Trophoblast cell (in vitro differentiated cells and primary cell): ENCODE measurements around the gene WNT9B.

Experiments
- DNase-seq, 2 donors: peaks; one replicate each; pipeline ENCODE4 v3.0.0-alpha.2; 2016
- H2AFZ ChIP-seq: 2 replicates; pipeline ENCODE4 v1.6.1; 2013; ENCODE audit warnings: low read length, moderate library complexity, mild to moderate bottlenecking; ENCODE audit not compliant: insufficient read depth, poor library complexity
- H2AK5ac ChIP-seq: 2 replicates; pipeline ENCODE4 v1.6.1; 2013; ENCODE audit warnings: mild to moderate bottlenecking, low read length
- H2BK120ac ChIP-seq: 2 replicates; pipeline ENCODE4 v1.6.1; 2013; ENCODE audit warnings: low read length, mild to moderate bottlenecking, moderate library complexity; ENCODE audit not compliant: insufficient read depth, poor library complexity
- H2BK12ac ChIP-seq: 2 replicates; pipeline ENCODE4 v1.6.1; 2013; ENCODE audit warnings: mild to moderate bottlenecking, low read length, moderate library complexity
- H2BK5ac ChIP-seq: 2 replicates; pipeline ENCODE4 v1.6.1; 2013; ENCODE audit warnings: low read length, low read depth, moderate library complexity, mild to moderate bottlenecking; ENCODE audit not compliant: poor library complexity
- H3K14ac ChIP-seq: 2 replicates; pipeline ENCODE4 v1.6.1; 2013; ENCODE audit warnings: mild to moderate bottlenecking, low read length
- H3K18ac ChIP-seq: 2 replicates; pipeline ENCODE4 v1.6.1; 2013; ENCODE audit warnings: mild to moderate bottlenecking, low read length
- H3K23ac ChIP-seq: 2 replicates; pipeline ENCODE4 v1.6.1; 2013; ENCODE audit warnings: low read length
- H3K27ac ChIP-seq: 2 replicates; pipeline ENCODE4 v1.5.1; 2013; ENCODE audit warnings: low read depth, mild to moderate bottlenecking, inconsistent platforms, low read length, moderate library complexity
- H3K27me3 ChIP-seq: 2 replicates; pipeline ENCODE4 v1.6.1; 2013; ENCODE audit warnings: inconsistent platforms, mild to moderate bottlenecking, low read length, moderate library complexity; ENCODE audit not compliant: insufficient read depth
- H3K36me3 ChIP-seq, 2 experiments: 1 replicate in 1 of 2; 2 replicates in 1 of 2; pipeline ENCODE4 v1.6.1; 2013; ENCODE audit warnings: low read length in 2 of 2, mild to moderate bottlenecking in 2 of 2, moderate library complexity in 1 of 2; ENCODE audit not compliant: insufficient read depth in 2 of 2, control insufficient read depth in 1 of 2
- H3K4ac ChIP-seq: 2 replicates; pipeline ENCODE4 v1.6.1; 2013; ENCODE audit warnings: low read depth, mild to moderate bottlenecking, low read length, moderate library complexity
- H3K4me1 ChIP-seq, 2 experiments: 1 replicate in 1 of 2; 2 replicates in 1 of 2; pipeline ENCODE4 v1.6.1; 2013; ENCODE audit warnings: low read length in 2 of 2, mild to moderate bottlenecking in 2 of 2, moderate library complexity in 1 of 2; ENCODE audit not compliant: insufficient read depth in 2 of 2, control insufficient read depth in 1 of 2
- H3K4me2 ChIP-seq: 2 replicates; pipeline ENCODE4 v1.6.1; 2013; ENCODE audit warnings: inconsistent platforms, mild to moderate bottlenecking, low read length, moderate library complexity
- H3K4me3 ChIP-seq: 2 replicates; pipeline ENCODE4 v1.5.1; 2013; ENCODE audit warnings: mild to moderate bottlenecking, low read depth, low read length, inconsistent platforms
- H3K79me1 ChIP-seq: one replicate; pipeline ENCODE4 v1.6.1; 2013; ENCODE audit warnings: low read length
- H3K79me2 ChIP-seq: 2 replicates; pipeline ENCODE4 v1.6.1; 2013; ENCODE audit warnings: low read length, mild to moderate bottlenecking; ENCODE audit not compliant: control insufficient read depth, insufficient read depth, poor library complexity
- H3K9ac ChIP-seq: 2 replicates; pipeline ENCODE4 v1.6.1; 2013; ENCODE audit warnings: mild to moderate bottlenecking, low read length
- H3K9me3 ChIP-seq: 2 replicates; pipeline ENCODE4 v1.6.1; 2013; ENCODE audit warnings: low read depth, mild to moderate bottlenecking, control low read depth, inconsistent platforms, low read length; ENCODE audit not compliant: insufficient read depth
- H4K12ac ChIP-seq: 2 replicates; pipeline ENCODE4 v1.6.1; 2013; ENCODE audit warnings: low read depth, mild to moderate bottlenecking, low read length, moderate library complexity
- H4K8ac ChIP-seq: 2 replicates; pipeline ENCODE4 v1.6.1; 2013; ENCODE audit warnings: low read depth, mild to moderate bottlenecking, low read length, moderate library complexity
- H4K91ac ChIP-seq: one replicate; pipeline ENCODE4 v1.6.1; 2013; ENCODE audit warnings: low read depth, mild to moderate bottlenecking, low read length, moderate library complexity
- WGBS: extraction: QIAGEN DNeasy Blood & Tissue Kit; methylation state at CpG from one replicate; pipeline ENCODE4 v1.1.7; 2013; ENCODE audit warnings: missing lambda C conversion rate; ENCODE audit not compliant: insufficient read length, insufficient coverage; ENCODE audit errors: extremely low coverage; 5-methylcytosine and 5-hydroxymethylcytosine counted together

The WNT9B gene

GRCh38 chr17:46911311-46911710 is 59.9 kb downstream of the WNT9B start:
- no peak overlapping the region for H4K8ac ChIP-seq
- no peak overlapping the region for H4K12ac ChIP-seq
- H3K18ac ChIP-seq, result no peak overlapping the region
- no peak overlapping the region for H2BK120ac ChIP-seq
- H4K91ac ChIP-seq, result no peak overlapping the region
- H3K9me3 ChIP-seq, result peaks cover 2% of the 10 kb centered on the region
- H2BK12ac ChIP-seq, result no peak overlapping the region
- H3K27ac ChIP-seq, result no peak overlapping the region
- peak; percentile 34 to 64 for DNase-seq
- H3K79me2 ChIP-seq, result peaks cover 3% of the 10 kb centered on the region
- H2AK5ac ChIP-seq, result no peak overlapping the region
- H3K27me3 ChIP-seq, result no peaks in the 10 kb centered on the region
- H3K36me3 ChIP-seq, result no peaks in the 10 kb centered on the region
- H3K79me1 ChIP-seq, result peaks cover 11% of the 10 kb centered on the region
- no peak overlapping the region for H3K14ac ChIP-seq
- no peak overlapping the region for H3K4me3 ChIP-seq
- H3K23ac ChIP-seq, result no peak overlapping the region
- no CpG with 5 or more reads among the region's 3 CpGs for WGBS
- no peak overlapping the region for H3K4me2 ChIP-seq
- no peak overlapping the region for H2AFZ ChIP-seq
- no peak overlapping the region for H2BK5ac ChIP-seq
- no peak overlapping the region for H3K9ac ChIP-seq
- H3K4me1 ChIP-seq, result peaks cover 10 to 12% of the 10 kb centered on the region in 2 experiments
- no peak overlapping the region for H3K4ac ChIP-seq

- Histone ChIP-seq H3K4me3 (no peak overlapping the region), H3K27ac (no peak overlapping the region), H2BK120ac (no peak overlapping the region), H3K36me3 (no peaks in the 10 kb centered on the region), H3K79me1 (peaks cover 2% of the 10 kb centered on the region), H3K23ac (no peak overlapping the region), H4K8ac (no peak overlapping the region), H2AFZ (no peak overlapping the region), H3K79me2 (no peaks in the 10 kb centered on the region), H3K9ac (no peak overlapping the region), H3K14ac (no peak overlapping the region), H2AK5ac (no peak overlapping the region), H3K4ac (no peak overlapping the region), H3K9me3 (peaks cover 2% of the 10 kb centered on the region), H4K12ac (no peak overlapping the region), H3K18ac (no peak overlapping the region), H3K27me3 (no peaks in the 10 kb centered on the region), H2BK12ac (no peak overlapping the region), H2BK5ac (no peak overlapping the region), H4K91ac (no peak overlapping the region), H3K4me1 (peaks cover 0 to 2% of the 10 kb centered on the region in 2 experiments), H3K4me2 (no peak overlapping the region)
- peak; percentile 63 to 76 for DNase-seq
- no CpG with 5 or more reads among the region's 1 CpG for WGBS
Measured at GRCh38 chr17:46915596-46915995, 64.2 kb downstream of the WNT9B start.

- peaks cover 2% of the 10 kb centered on the region for H3K9me3 ChIP-seq
- H3K9ac ChIP-seq, result no peak overlapping the region
- WGBS, result no CpG with 5 or more reads among the region's 2 CpGs
- peaks cover 0 to 2% of the 10 kb centered on the region in 2 experiments for H3K4me1 ChIP-seq
- H2BK5ac ChIP-seq, result no peak overlapping the region
- no peak overlapping the region for H3K27ac ChIP-seq
- no peaks in the 10 kb centered on the region for H3K79me2 ChIP-seq
- H3K18ac ChIP-seq, result no peak overlapping the region
- DNase-seq, result peak; percentile 50 to 69
- no peak overlapping the region for H2AK5ac ChIP-seq
- H3K14ac ChIP-seq, result no peak overlapping the region
- H3K79me1 ChIP-seq, result peaks cover 2% of the 10 kb centered on the region
- no peak overlapping the region for H3K4ac ChIP-seq
- no peak overlapping the region for H3K4me3 ChIP-seq
- H2AFZ ChIP-seq, result no peak overlapping the region
- H2BK12ac ChIP-seq, result no peak overlapping the region
- H2BK120ac ChIP-seq, result no peak overlapping the region
- no peak overlapping the region for H3K4me2 ChIP-seq
- H3K23ac ChIP-seq, result no peak overlapping the region
- no peaks in the 10 kb centered on the region for H3K27me3 ChIP-seq
- no peak overlapping the region for H4K91ac ChIP-seq
- H4K8ac ChIP-seq, result no peak overlapping the region
- H4K12ac ChIP-seq, result no peak overlapping the region
- H3K36me3 ChIP-seq, result no peaks in the 10 kb centered on the region
Measured at GRCh38 chr17:46916211-46916610, 64.8 kb downstream of the WNT9B start.

GRCh38 chr17:46916623-46917022 is 65.2 kb downstream of the WNT9B start:
- no peak overlapping the region for H3K4me3 ChIP-seq
- no peak overlapping the region for H4K12ac ChIP-seq
- H2BK5ac ChIP-seq, result no peak overlapping the region
- H3K14ac ChIP-seq, result no peak overlapping the region
- DNase-seq, result no peak
- no peaks in the 10 kb centered on the region for H3K79me2 ChIP-seq
- no peak overlapping the region for H2AFZ ChIP-seq
- H3K4ac ChIP-seq, result no peak overlapping the region
- H4K91ac ChIP-seq, result no peak overlapping the region
- no peak overlapping the region for H2AK5ac ChIP-seq
- peaks cover 2% of the 10 kb centered on the region for H3K9me3 ChIP-seq
- peaks cover 0 to 2% of the 10 kb centered on the region in 2 experiments for H3K4me1 ChIP-seq
- no peak overlapping the region for H2BK12ac ChIP-seq
- no CpG with 5 or more reads among the region's 3 CpGs for WGBS
- H3K18ac ChIP-seq, result no peak overlapping the region
- H3K4me2 ChIP-seq, result no peak overlapping the region
- H3K23ac ChIP-seq, result no peak overlapping the region
- no peak overlapping the region for H3K27ac ChIP-seq
- no peaks in the 10 kb centered on the region for H3K36me3 ChIP-seq
- no peak overlapping the region for H4K8ac ChIP-seq
- no peak overlapping the region for H3K9ac ChIP-seq
- no peaks in the 10 kb centered on the region for H3K27me3 ChIP-seq
- no peak overlapping the region for H2BK120ac ChIP-seq
- peaks cover 2% of the 10 kb centered on the region for H3K79me1 ChIP-seq
